Epidermal melanocyte (primary cell): ENCODE measurements around the gene PAX8.

Experiments
- DNase-seq: peaks from one replicate; pipeline ENCODE4 v3.0.0; 2011; ENCODE audit warnings: low spot score; ENCODE audit not compliant: insufficient read length

The PAX8 gene

GRCh38 chr2:113238871-113239839 lies 39.6 kb downstream of the PAX8 start:
- no peak for DNase-seq

GRCh38 chr2:113237604-113238160 lies 41.0 kb downstream of the PAX8 start:
- no peak for DNase-seq

DNA sequence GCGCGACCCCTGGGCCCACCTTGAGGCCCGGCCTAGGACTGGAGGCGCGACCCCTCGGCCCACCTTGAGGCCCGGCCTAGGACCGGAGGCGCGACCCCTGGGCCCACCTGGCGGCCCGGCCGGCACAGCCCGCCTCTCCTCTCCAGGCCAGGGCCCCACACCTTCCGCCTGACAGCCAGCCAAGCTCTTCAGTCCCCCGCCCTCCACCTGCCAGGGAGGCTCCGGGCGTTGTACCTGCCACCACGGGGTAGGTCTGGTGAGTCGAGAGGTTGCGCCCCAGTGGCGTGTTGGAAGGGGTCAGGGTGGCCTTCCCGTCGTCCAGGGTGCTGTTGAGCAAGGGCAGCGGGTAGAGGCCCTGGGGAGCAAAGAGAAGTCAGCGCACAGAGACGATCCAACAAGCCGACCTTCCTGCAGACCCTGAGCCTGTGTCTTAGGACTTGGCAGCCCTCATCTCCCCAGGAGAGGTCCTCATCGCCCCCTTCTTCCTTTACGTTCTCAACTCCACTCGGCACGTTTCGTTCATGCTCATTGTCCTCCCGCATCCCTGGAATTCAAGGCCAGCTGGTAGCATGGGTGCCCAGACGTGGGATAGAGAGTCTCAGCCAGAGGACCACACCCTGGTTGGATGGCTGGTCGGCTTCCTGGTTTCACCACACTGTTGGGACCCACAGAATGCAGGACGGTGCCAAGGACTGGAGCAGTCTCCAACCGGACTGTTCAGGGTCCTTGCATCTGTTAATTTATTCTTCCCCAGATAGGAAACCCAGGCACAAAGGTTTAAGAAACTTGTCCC lies 42.2 kb downstream of the PAX8 start:
- no peak for DNase-seq

DNA sequence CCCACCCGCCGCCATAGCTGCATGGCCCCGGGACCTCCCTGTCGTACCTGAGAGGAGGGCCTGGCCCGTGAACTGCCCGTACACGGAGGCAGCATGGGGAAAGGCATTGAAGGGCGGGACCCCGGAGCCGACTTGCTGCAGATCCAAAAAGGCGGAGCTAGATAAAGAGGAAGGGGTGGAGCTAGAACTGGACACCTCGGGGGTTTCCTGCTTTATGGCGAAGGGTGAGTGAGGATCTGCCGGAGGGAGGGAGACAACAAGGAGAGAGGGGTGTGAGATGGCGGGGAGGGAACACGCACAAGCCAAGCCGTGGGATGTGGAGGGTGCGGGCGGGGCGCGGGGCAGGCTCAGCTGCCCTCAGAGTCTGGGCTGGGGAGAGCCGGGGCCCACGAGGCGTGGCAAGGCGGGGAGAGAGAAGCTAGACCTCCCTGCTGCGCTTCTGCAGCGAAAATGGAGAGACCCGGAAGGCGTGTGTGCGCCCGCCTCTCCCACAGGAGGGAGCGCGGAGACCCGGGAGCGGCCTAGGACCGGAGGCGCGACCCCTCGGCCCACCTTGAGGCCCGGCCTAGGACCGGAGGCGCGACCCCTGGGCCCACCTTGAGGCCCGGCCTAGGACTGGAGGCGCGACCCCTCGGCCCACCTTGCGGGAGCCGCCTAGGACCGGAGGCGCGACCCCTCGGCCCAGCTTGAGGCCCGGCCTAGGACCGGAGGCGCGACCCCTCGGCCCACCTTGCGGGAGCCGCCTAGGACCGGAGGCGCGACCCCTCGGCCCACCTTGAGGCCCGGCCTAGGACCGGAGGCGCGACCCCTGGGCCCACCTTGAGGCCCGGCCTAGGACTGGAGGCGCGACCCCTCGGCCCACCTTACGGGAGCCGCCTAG lies 43.1 kb downstream of the PAX8 start:
- peak; percentile 68 for DNase-seq

GRCh38 chr2:113234721-113235346 lies 43.9 kb downstream of the PAX8 start:
- DNase-seq: no peak

DNA sequence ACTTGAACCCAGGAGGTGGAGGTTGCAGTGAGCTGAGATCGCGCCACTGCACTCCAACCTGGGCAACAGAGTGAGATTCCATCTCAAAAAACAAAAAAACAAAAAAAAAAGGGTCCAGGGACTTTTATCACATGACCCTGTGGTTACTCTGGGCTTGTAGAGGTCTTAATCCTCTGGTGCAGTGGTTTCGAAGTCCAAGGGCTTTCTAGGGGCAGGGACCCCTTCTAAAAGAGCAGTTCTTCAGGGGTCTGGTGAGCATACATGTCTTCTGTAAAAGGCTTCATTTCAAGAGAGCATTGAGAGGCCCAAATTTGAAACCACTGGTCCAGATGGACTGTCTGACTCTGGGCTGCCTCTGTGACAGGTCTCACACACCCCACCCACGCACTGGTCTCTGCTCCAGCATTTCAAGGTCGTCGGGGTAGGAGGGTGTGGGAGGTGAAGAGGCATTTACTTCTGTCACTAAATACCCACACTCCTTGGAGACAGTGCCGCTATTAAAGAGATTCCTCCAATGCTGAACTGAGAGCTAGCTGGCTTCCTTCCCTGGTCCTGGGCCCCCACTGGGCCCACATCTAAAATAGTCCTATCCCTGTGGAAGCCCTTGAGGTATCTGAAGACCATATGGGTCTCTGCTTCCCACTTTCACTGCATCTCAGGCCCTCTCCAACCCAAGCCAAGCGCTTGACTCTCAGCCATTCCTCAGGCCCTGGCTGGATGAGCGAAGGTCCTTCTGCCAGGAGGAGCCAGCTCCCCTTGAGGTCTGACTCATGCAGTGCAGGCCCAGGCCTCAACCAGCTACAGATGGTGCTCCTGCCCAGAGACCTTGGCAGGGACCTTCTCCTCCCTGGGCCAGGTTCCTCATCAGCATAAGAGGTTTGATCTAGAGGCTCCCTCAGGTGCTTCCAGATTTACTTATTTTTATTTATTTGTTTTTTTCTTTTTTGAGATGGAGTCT lies 44.8 kb downstream of the PAX8 start:
- DNase-seq: no peak

GRCh38 chr2:113232740-113233139 lies 46.0 kb downstream of the PAX8 start:
- no peak for DNase-seq

GRCh38 chr2:113232123-113232522 lies 46.6 kb downstream of the PAX8 start:
- DNase-seq: no peak

GRCh38 chr2:113231064-113231463 lies 47.7 kb downstream of the PAX8 start:
- DNase-seq: no peak

DNA sequence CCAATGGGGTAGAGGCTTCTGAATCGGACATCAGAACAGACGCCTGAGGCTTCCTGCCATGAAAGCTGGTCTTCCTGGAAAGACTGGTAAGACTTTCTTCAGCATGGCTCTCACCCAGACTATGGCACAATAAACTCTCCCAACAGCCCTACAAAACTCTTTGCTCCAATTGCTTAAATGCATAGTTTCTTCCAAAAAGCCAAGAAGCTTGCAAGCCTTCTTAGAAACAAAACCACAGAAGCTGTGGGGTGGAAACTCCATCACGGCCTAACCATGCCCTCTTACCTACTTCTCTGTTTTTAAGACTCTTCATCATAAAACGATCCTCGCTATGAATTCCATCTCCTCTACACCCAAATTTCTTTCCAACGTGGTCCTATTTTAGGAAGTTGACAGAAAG lies 48.2 kb downstream of the PAX8 start:
- no peak for DNase-seq

- no peak for DNase-seq
These were observed 48.9 kb downstream of the PAX8 start for GRCh38 chr2:113229795-113230194.

DNA sequence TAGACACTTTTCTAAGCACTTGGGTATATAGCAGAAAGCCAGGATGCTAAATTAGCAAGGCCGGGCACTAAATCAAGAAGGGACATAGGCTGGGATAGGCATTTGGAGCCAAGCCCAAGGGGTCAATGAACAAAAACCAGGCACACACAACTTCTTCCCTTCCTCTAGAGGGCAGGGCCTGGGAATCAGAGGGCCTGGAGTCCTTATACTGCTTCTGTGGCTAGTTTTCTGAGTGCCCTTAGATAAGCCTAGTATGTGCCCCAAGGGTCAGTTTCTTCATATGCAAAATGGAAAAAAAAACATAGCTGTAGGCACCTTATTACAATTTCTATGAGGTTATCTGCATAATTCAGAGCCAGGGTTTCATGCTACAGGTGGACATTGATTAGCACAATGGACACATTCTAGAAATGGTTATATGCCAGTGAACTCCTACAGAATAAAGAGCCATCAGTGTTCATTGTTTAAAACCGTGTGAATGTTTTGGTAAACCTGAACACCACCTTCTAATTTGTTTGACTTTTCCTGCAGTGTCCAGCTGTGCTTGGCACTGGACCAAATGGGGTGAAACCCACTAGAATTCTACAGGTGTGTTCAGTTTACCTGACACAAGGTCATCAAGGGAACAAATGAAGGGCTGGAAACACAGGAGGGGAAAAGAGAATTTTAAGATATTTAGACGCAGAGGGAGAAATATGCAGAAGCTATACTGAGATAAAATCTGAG lies 49.6 kb downstream of the PAX8 start:
- no peak for DNase-seq

DNA sequence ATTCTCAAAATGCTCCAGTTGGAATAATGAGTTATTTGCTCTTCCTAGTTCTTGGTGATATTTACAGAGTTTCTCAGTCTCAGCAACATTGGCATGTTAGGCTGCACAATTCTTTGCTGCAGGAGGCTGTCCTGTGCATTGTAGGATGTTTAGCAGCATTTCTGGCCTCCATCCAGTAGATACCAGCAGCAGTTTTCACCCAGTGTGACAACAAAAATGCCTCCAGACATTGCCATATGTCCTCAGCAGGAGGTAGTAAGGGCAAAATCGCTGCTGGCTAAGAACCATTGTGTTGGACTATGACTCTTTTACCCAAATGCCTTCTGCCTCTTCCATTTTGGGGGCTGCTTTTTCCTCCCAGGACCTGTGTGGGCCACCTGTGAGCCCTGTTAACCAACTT lies 50.4 kb downstream of the PAX8 start:
- DNase-seq: no peak

DNA sequence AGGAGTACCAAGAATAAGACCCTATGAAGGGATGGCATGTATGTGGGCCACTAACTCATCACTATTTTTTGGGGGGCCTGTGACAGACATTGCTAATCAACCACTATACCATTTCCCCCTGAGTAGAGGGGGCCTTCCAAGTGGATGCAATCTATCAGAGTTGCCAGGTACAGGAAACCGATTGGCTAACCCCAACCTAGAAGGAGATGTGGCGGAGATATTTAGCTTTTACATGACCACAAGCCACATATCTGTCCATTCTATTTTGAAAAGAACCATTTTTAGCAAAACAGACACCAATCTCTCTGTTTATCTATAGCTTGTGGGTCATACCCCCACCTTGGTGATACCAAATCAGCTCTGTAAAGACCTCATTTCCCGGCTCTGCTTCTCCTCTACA lies 51.0 kb downstream of the PAX8 start:
- DNase-seq: no peak

DNA sequence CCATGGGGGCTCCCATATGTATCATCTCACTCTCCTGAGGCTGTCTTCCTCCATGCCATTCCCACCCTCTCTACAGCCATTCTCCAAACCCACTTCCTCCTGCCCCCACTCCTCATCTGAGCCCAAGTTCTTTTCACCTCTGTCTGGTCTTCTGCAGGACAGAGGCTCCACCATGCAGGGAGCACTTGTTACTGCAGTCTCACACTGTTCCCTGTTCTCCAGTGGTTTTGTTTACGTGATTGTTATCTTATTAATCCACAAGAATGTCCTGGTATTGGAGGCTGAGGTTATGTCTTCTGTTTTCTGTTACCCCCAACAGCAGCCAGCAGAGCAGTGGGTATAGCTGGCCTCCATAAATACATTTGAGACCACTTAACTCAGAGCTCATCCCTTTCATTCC lies 51.4 kb downstream of the PAX8 start:
- no peak for DNase-seq

DNA sequence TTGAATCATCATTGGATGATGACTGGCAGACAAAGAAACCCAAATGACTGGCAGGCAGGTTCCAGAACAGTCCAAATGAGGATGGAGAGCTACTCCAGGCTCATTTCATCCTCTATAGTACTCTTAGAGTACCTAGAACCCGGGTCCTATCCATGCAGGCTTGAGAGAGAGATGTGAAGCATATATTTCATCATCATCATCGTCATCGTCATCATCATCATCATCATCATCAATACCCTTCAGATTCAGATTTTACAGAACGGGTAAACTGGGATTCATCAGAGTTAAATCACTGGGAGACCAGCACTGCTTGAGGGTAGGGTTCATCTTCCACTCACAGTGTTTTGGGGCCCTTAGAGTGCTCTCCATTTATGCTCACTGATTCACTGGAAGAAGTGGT lies 52.3 kb downstream of the PAX8 start:
- DNase-seq: no peak

- DNase-seq: peak; percentile 43
These were observed 53.2 kb downstream of the PAX8 start for GRCh38 chr2:113225263-113226259.
